CD4-positive, alpha-beta memory T cell (primary cell): Measurements from ENCODE around the gene RECK. TPM values are rescaled to one million over a fixed set of nuclear protein-coding genes. Genes with fewer than 3 reads are reported as not detected.
"Not testable (repeated sequence)": the region's sequence is repeated elsewhere in the genome, so short reads cannot be mapped to it uniquely, and the experiment has no call there.

ENCODE experiments used
- CTCF ChIA-PET: fragments of 350-600 bp; sonication (Branson Sonifier 250); formaldehyde crosslinking; loops from one replicate; lab custom pipeline; 2021; ENCODE audit warnings: inconsistent platforms; ENCODE audit not compliant: partially characterized antibody; lab: Charles Lee
- POLR2A ChIA-PET: fragments of 350-600 bp; sonication (Branson Sonifier 250); formaldehyde crosslinking; loops from one replicate; lab custom pipeline; 2021; ENCODE audit not compliant: partially characterized antibody; lab: Charles Lee
- DNase-seq, 5 donors: peaks; one replicate each; pipeline versions ENCODE4 v3.0.0 to v3.0.0-alpha.2; 2020 to 2022; ENCODE audit warnings: mixed read lengths in 1 of 5
- H3K27ac ChIP-seq: one replicate; pipeline ENCODE4 v1.7.0; 2013; ENCODE audit warnings: low read depth, low read length
- H3K27me3 ChIP-seq: 2 replicates; pipeline ENCODE4 v1.7.0; 2013; ENCODE audit warnings: mild to moderate bottlenecking, low read length, moderate library complexity; ENCODE audit not compliant: insufficient read depth
- H3K36me3 ChIP-seq: 2 replicates; pipeline ENCODE4 v1.7.0; 2013; ENCODE audit warnings: mild to moderate bottlenecking, low read length, moderate library complexity; ENCODE audit not compliant: insufficient read depth
- H3K4me1 ChIP-seq: 2 replicates; pipeline ENCODE4 v1.7.0; 2013; ENCODE audit warnings: mild to moderate bottlenecking, low read length, moderate library complexity; ENCODE audit not compliant: insufficient read depth
- H3K4me3 ChIP-seq, 2 donors: one replicate each; pipeline ENCODE4 v1.7.0; 2013; ENCODE audit warnings: low read length in 2 of 2, mild to moderate bottlenecking in 1 of 2
- H3K9me3 ChIP-seq, 2 donors: one replicate each; pipeline ENCODE4 v1.7.0; 2013; ENCODE audit warnings: low read length in 2 of 2, control low read depth in 1 of 2; ENCODE audit not compliant: control insufficient read depth in 1 of 2
- H3K27ac Mint-ChIP-seq, 7 donors: one replicate each; pipeline ENCODE4 v1.8.0; 2020 to 2021; ENCODE audit warnings: mixed read lengths in 7 of 7, mild to moderate bottlenecking in 6 of 7, inconsistent platforms in 3 of 7, moderate library complexity in 3 of 7
- H3K27me3 Mint-ChIP-seq, 2 donors: one replicate each; pipeline ENCODE4 v1.8.0; 2020 to 2021; ENCODE audit warnings: mixed read lengths in 2 of 2
- H3K36me3 Mint-ChIP-seq, 2 donors: one replicate each; pipeline ENCODE4 v1.8.0; 2020 to 2021; ENCODE audit warnings: mixed read lengths in 2 of 2, inconsistent platforms in 1 of 2, mild to moderate bottlenecking in 1 of 2
- H3K4me1 Mint-ChIP-seq, 4 donors: one replicate each; pipeline ENCODE4 v1.8.0; 2020 to 2021; ENCODE audit warnings: mixed read lengths in 4 of 4, mild to moderate bottlenecking in 1 of 4
- H3K4me3 Mint-ChIP-seq, 8 donors: one replicate each; pipeline ENCODE4 v1.8.0; 2020 to 2021; ENCODE audit warnings: mixed read lengths in 8 of 8, mild to moderate bottlenecking in 7 of 8, moderate library complexity in 6 of 8, inconsistent platforms in 3 of 8
- H3K9me3 Mint-ChIP-seq, 8 donors: one replicate each; pipeline ENCODE4 v1.8.0; 2020 to 2021; ENCODE audit warnings: mixed read lengths in 8 of 8, mild to moderate bottlenecking in 5 of 8, inconsistent platforms in 3 of 8, moderate library complexity in 1 of 8
- intact Hi-C: fragments of 100-400 bp; cut with micrococcal nuclease; formaldehyde crosslinking; loops from one replicate; pipeline ENCODE4 v1.15.1; 2023
- polyA plus RNA-seq, 2 donors: library from polyadenylated mRNA; unstranded; fragments of 300-500 nt; fragmentation: Illumina TruSeq; gene quantifications; one replicate each; pipeline ENCODE4 v1.2.3, GENCODE V29; 2021
- total RNA-seq, 2 experiments: library from RNA; stranded (reverse); gene quantifications; one replicate each; pipeline ENCODE4 v1.2.3, GENCODE V29; 2021

RECK gene
- total and polyA plus RNA-seq, 4 experiments from 2014 or later, result 12.1 to 26.9 (median 14.4) TPM

- ChIA-PET POLR2A (interaction anchor here (0.6 to 1.3 kb wide), 6 partner anchors 9 to 273 kb away, joined by 3 to 6 read pairs (median 4); partner anchors contain the start of genes GLIPR2 and RNF38), CTCF (interaction anchor here (0.6 to 1.6 kb wide), 7 partner anchors 16 to 224 kb away, joined by 3 to 9 read pairs (median 3); no protein-coding TSS in a partner anchor)
- no peak for DNase-seq
Measured at GRCh38 chr9:36127652-36128244, 91.0 kb downstream of the RECK start.

GRCh38 chr9:36128349-36128748, 91.6 kb downstream of the RECK start:
- peaks cover 16 to 35% (median 27%) of the 10 kb centered on the region in 4 donors for H3K4me1 Mint-ChIP-seq
- H3K27me3 Mint-ChIP-seq, result no peaks in the 10 kb centered on the region
- peak overlapping the region in 4 of 7 donors; percentile 47 to 92 (median 67) for H3K27ac Mint-ChIP-seq
- H3K9me3 Mint-ChIP-seq, result peaks cover 0 to 1% (median 0%) of the 10 kb centered on the region in 8 donors
- DNase-seq, result no peak
- peak overlapping the region in 1 of 8 donors; percentile 5 for H3K4me3 Mint-ChIP-seq
- H3K36me3 ChIP-seq, result no peaks in the 10 kb centered on the region
- no peak overlapping the region for H3K4me3 ChIP-seq
- POLR2A ChIA-PET, result interaction anchor here (0.6 to 1.0 kb wide), 5 partner anchors 9 to 272 kb away, joined by 3 to 6 read pairs (median 3); partner anchors contain the start of genes GLIPR2 and RNF38
- no peaks in the 10 kb centered on the region for H3K9me3 ChIP-seq
- no peaks in the 10 kb centered on the region for H3K27me3 ChIP-seq
- no peak overlapping the region for H3K27ac ChIP-seq
- no peaks in the 10 kb centered on the region for H3K36me3 Mint-ChIP-seq
- intact Hi-C loops, result no loop called here
- CTCF ChIA-PET, result interaction anchor here (1.4 to 3.1 kb wide), 3 partner anchors 25 to 38 kb away, joined by 4 to 22 read pairs (median 9); no protein-coding TSS in a partner anchor
- H3K4me1 ChIP-seq, result peaks cover 33% of the 10 kb centered on the region

More at GRCh38 chr9:36127652-36128244, 91.0 kb downstream of the RECK start:
- peaks cover 2% of the 10 kb centered on the region for H3K36me3 ChIP-seq
- H3K27me3 ChIP-seq, result no peaks in the 10 kb centered on the region
- H3K9me3 ChIP-seq, result no peaks in the 10 kb centered on the region
- no peak overlapping the region for H3K27ac ChIP-seq
- Mint-ChIP-seq H3K27ac (peak overlapping the region; percentile 64 to 92 (median 79)), H3K9me3 (peaks cover 0 to 1% (median 0%) of the 10 kb centered on the region in 8 donors), H3K4me1 (peaks cover 16 to 35% (median 27%) of the 10 kb centered on the region in 4 donors), H3K36me3 (peaks cover 4 to 5% of the 10 kb centered on the region in 2 donors), H3K4me3 (peak overlapping the region in 3 of 8 donors; percentile 8 to 68 (median 52)), H3K27me3 (no peaks in the 10 kb centered on the region)
- H3K4me3 ChIP-seq, result no peak overlapping the region
- H3K4me1 ChIP-seq, result peaks cover 33% of the 10 kb centered on the region
- intact Hi-C loops, result no loop called here

GRCh38 chr9:36129139-36129538, 92.4 kb downstream of the RECK start:
- Mint-ChIP-seq H3K27ac (no peak overlapping the region), H3K27me3 (no peaks in the 10 kb centered on the region), H3K4me1 (peaks cover 16 to 35% (median 27%) of the 10 kb centered on the region in 4 donors), H3K36me3 (no peaks in the 10 kb centered on the region), H3K4me3 (no peak overlapping the region), H3K9me3 (peaks cover 0 to 1% (median 0%) of the 10 kb centered on the region in 8 donors)
- no peaks in the 10 kb centered on the region for H3K9me3 ChIP-seq
- no peaks in the 10 kb centered on the region for H3K27me3 ChIP-seq
- no peak overlapping the region for H3K27ac ChIP-seq
- CTCF ChIA-PET, result interaction anchor here (1.1 to 3.1 kb wide), 3 partner anchors 27 to 38 kb away, joined by 3 to 22 read pairs (median 4); no protein-coding TSS in a partner anchor
- H3K36me3 ChIP-seq, result no peaks in the 10 kb centered on the region
- intact Hi-C loops, result no loop called here
- POLR2A ChIA-PET, result no interaction called here
- no peak overlapping the region for H3K4me3 ChIP-seq
- no peak for DNase-seq
- peaks cover 33% of the 10 kb centered on the region for H3K4me1 ChIP-seq

- H3K27ac Mint-ChIP-seq, H3K36me3 ChIP-seq, intact Hi-C loops, DNase-seq, H3K9me3 ChIP-seq, H3K4me3 ChIP-seq, H3K4me3 Mint-ChIP-seq, H3K36me3 Mint-ChIP-seq, H3K9me3 Mint-ChIP-seq, H3K27me3 ChIP-seq, H3K27ac ChIP-seq, H3K27me3 Mint-ChIP-seq: not testable (repeated sequence)
- ChIA-PET CTCF (interaction anchor here (2.2 to 3.0 kb wide), 2 partner anchors 29 to 32 kb away, joined by 5 to 17 read pairs; no protein-coding TSS in a partner anchor), POLR2A (interaction anchor here (1.4 kb wide), 1 partner anchor 17 kb away, joined by 4 read pairs; no protein-coding TSS in a partner anchor)
- H3K4me1 Mint-ChIP-seq, result peaks cover 12 to 29% (median 19%) of the 10 kb centered on the region in 4 donors
- H3K4me1 ChIP-seq, result peaks cover 26% of the 10 kb centered on the region
Measured at GRCh38 chr9:36131666-36132065, 95.0 kb downstream of the RECK start.

GRCh38 chr9:36132086-36132485, 95.4 kb downstream of the RECK start:
- H3K27me3 ChIP-seq, result no peaks in the 10 kb centered on the region
- ChIA-PET POLR2A (interaction anchor here (1.4 kb wide), 1 partner anchor 17 kb away, joined by 4 read pairs; no protein-coding TSS in a partner anchor), CTCF (interaction anchor here (1.0 to 3.0 kb wide), 3 partner anchors 30 to 34 kb away, joined by 3 to 17 read pairs (median 5); no protein-coding TSS in a partner anchor)
- H3K4me1 Mint-ChIP-seq, result peaks cover 10 to 27% (median 17%) of the 10 kb centered on the region in 4 donors
- DNase-seq, result no peak
- H3K27ac ChIP-seq, result no peak overlapping the region
- H3K27me3 Mint-ChIP-seq, result no peaks in the 10 kb centered on the region
- H3K4me3 Mint-ChIP-seq, result no peak overlapping the region
- peaks cover 0 to 2% of the 10 kb centered on the region in 2 donors for H3K36me3 Mint-ChIP-seq
- H3K4me1 ChIP-seq, result peaks cover 25% of the 10 kb centered on the region
- intact Hi-C loops, result no loop called here
- H3K9me3 ChIP-seq, result no peaks in the 10 kb centered on the region
- no peak overlapping the region for H3K27ac Mint-ChIP-seq
- H3K4me3 ChIP-seq, result no peak overlapping the region
- H3K36me3 ChIP-seq, result no peaks in the 10 kb centered on the region
- peaks cover 0 to 1% (median 0%) of the 10 kb centered on the region in 8 donors for H3K9me3 Mint-ChIP-seq

GRCh38 chr9:36134761-36135505, 98.2 kb downstream of the RECK start:
- POLR2A ChIA-PET, result interaction anchor here (9.3 kb wide), 1 partner anchor 14 kb away, joined by 159 read pairs; no protein-coding TSS in a partner anchor
- H3K27ac Mint-ChIP-seq, result peak overlapping the region in 5 of 7 donors; percentile 10 to 87 (median 62)
- no peaks in the 10 kb centered on the region for H3K27me3 Mint-ChIP-seq
- Histone ChIP-seq H3K4me3 (no peak overlapping the region), H3K9me3 (no peaks in the 10 kb centered on the region), H3K27me3 (no peaks in the 10 kb centered on the region), H3K36me3 (no peaks in the 10 kb centered on the region), H3K27ac (no peak overlapping the region), H3K4me1 (peaks cover 39% of the 10 kb centered on the region)
- peak overlapping the region in 7 of 8 donors; percentile 78 to 90 (median 82) for H3K4me3 Mint-ChIP-seq
- H3K4me1 Mint-ChIP-seq, result peaks cover 24 to 41% (median 33%) of the 10 kb centered on the region in 4 donors
- H3K36me3 Mint-ChIP-seq, result peaks cover 0 to 8% of the 10 kb centered on the region in 2 donors
- no peaks in the 10 kb centered on the region for H3K9me3 Mint-ChIP-seq
- CTCF ChIA-PET, result interaction anchor here (3.0 kb wide), 1 partner anchor 33 kb away, joined by 17 read pairs; no protein-coding TSS in a partner anchor
- intact Hi-C loops, result no loop called here
- DNase-seq, result no peak
